ENCODE data around the gene THAP7. TPM values are rescaled to one million over a fixed set of nuclear protein-coding genes. Genes with fewer than 3 reads are reported as not detected.

Gene THAP7
- total RNA-seq, 1 donor from 2014 or later: 34.9 TPM

- intact Hi-C loops (cut with DNase I): no loop called here
Measured at GRCh38 chr22:21030621-21031544, 29.0 kb upstream of the THAP7 start.

GRCh38 chr22:21030032-21030431, 28.1 kb upstream of the THAP7 start:
- no peak for DNase-seq (ENCODE audit: extremely low spot score in 2 of 2)
- H3K4me1 ChIP-seq: peaks cover 28% of the 10 kb centered on the region
- intact Hi-C loops (cut with DNase I): no loop called here
- no peak overlapping the region for H3K27ac ChIP-seq
- H3K4me3 ChIP-seq: no peak overlapping the region
- no peaks in the 10 kb centered on the region for H3K9me3 ChIP-seq
- H3K27me3 ChIP-seq: no peaks in the 10 kb centered on the region
- TF ChIP-seq, protein P1, sequence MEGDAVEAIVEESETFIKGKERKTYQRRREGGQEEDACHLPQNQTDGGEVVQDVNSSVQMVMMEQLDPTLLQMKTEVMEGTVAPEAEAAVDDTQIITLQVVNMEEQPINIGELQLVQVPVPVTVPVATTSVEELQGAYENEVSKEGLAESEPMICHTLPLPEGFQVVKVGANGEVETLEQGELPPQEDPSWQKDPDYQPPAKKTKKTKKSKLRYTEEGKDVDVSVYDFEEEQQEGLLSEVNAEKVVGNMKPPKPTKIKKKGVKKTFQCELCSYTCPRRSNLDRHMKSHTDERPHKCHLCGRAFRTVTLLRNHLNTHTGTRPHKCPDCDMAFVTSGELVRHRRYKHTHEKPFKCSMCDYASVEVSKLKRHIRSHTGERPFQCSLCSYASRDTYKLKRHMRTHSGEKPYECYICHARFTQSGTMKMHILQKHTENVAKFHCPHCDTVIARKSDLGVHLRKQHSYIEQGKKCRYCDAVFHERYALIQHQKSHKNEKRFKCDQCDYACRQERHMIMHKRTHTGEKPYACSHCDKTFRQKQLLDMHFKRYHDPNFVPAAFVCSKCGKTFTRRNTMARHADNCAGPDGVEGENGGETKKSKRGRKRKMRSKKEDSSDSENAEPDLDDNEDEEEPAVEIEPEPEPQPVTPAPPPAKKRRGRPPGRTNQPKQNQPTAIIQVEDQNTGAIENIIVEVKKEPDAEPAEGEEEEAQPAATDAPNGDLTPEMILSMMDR (IDR thresholded peaks at IDR 0.05): no peak
- TF ChIP-seq POLR2A (IDR thresholded peaks at IDR 0.05) (no peak), POLR2AphosphoS5 (IDR thresholded peaks at IDR 0.05; ENCODE audit: insufficient read depth in 1 of 2, low read depth in 1 of 2) (no peak)
- H3K36me3 ChIP-seq: no peaks in the 10 kb centered on the region

More at GRCh38 chr22:21030621-21031544, 29.0 kb upstream of the THAP7 start:
- Histone ChIP-seq H3K9me3 (no peaks in the 10 kb centered on the region), H3K27me3 (no peaks in the 10 kb centered on the region), H3K4me3 (no peak overlapping the region), H3K36me3 (no peaks in the 10 kb centered on the region), H3K27ac (no peak overlapping the region), H3K4me1 (peaks cover 22% of the 10 kb centered on the region)
- TF ChIP-seq POLR2AphosphoS5 (IDR thresholded peaks at IDR 0.05; ENCODE audit: insufficient read depth in 1 of 2, low read depth in 1 of 2) (no peak), POLR2A (IDR thresholded peaks at IDR 0.05) (no peak)
- TF ChIP-seq, protein P1 (IDR thresholded peaks at IDR 0.05): no peak
- DNase-seq (ENCODE audit: extremely low spot score in 2 of 2): no peak

DNA sequence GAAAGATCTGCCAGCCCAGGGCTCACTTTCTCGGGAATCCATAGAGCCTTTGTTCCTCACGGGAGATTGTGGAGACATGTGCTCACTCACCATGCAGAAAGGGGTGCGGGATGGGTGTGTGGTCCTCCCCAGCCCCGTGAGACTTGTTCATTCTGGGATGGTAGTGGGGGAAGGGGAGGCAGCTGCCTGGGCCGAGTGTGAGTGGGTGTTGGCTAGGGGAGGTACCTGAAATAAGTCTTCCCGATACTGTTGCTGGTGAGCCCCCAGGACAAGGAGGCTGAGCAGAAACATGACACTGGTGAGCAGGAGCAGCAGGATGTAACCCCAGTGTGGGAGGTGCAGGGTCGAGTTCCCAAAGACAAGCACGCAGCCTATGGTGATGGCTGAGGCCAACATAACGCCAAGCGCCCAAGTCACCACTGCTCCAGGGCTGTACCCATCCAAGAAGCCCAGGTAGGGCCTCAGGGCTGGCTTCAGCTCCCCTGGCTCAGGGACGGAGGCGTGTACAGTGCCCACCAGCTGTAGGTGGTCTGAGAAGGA, 27.6 kb upstream of the THAP7 start:
- no peak overlapping the region for H3K27ac ChIP-seq
- DNase-seq (ENCODE audit: extremely low spot score in 2 of 2): no peak
- H3K4me1 ChIP-seq: peaks cover 28% of the 10 kb centered on the region
- TF ChIP-seq POLR2A (IDR thresholded peaks at IDR 0.05): no peak
- TF ChIP-seq POLR2AphosphoS5 (IDR thresholded peaks at IDR 0.05; ENCODE audit: insufficient read depth in 1 of 2, low read depth in 1 of 2): no peak
- TF ChIP-seq, protein P1 (IDR thresholded peaks at IDR 0.05): no peak
- H3K36me3 ChIP-seq: no peaks in the 10 kb centered on the region
- H3K27me3 ChIP-seq: no peaks in the 10 kb centered on the region
- H3K9me3 ChIP-seq: no peaks in the 10 kb centered on the region
- H3K4me3 ChIP-seq: no peak overlapping the region
- intact Hi-C loops (cut with DNase I): no loop called here

DNA sequence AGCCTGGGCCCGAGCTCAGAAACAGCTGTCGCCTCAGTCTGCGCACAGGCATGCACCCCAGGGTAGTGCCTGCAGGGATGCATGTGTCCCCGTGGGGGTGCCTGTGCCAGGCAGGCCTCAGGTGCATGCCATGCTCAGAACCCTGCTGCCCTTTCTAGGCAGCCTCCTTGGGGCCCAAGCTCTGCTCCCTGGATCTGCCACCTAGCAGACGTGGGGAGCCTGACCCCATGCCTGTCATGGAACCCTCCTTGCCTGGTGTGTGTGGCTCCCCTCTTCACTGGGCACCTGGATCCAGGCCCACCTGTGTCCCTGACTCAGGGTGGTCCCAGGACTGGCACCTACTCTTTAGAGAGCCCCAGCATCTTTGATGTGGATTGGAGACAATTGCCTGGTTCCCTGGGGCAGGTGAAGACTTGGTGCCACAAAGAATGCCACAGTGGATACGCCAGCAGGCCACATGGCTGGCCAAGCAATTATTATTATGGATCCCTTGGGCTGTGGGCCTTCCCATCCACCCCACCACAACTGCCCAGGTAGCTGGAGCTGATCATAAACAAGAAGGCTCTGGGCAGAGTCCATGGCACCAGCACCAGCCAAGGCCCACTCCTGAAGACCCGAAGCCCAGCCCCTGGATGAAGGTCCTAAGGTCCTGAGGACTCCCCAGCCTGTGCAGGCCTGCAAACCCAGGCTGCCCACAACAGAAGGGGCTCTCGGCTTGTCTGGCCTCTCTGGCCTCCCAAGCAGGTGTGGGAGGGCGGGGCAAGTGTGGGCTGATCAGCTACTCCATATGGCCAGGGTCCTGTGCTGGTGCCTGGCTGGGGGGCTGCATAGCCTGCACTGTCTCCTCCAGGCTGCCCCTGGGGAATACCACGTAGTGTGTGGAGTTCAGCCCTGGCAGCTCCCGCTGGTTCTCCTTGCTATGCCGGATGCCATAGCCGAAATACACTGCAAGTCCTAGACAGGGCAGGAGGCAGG, 26.6 kb upstream of the THAP7 start:
- no peak for DNase-seq (ENCODE audit: extremely low spot score in 2 of 2)
- intact Hi-C loops (cut with DNase I): no loop called here
- Histone ChIP-seq H3K36me3 (no peaks in the 10 kb centered on the region), H3K27me3 (no peaks in the 10 kb centered on the region), H3K27ac (no peak overlapping the region), H3K9me3 (no peaks in the 10 kb centered on the region), H3K4me1 (peaks cover 28% of the 10 kb centered on the region), H3K4me3 (no peak overlapping the region)
- TF ChIP-seq POLR2A (IDR thresholded peaks at IDR 0.05) (no peak), POLR2AphosphoS5 (IDR thresholded peaks at IDR 0.05; ENCODE audit: insufficient read depth in 1 of 2, low read depth in 1 of 2) (no peak)
- TF ChIP-seq, protein P1 (IDR thresholded peaks at IDR 0.05): no peak
